HepG2 (cell line): ENCODE data around the gene NOX3. TPM values are rescaled to one million over a fixed set of nuclear protein-coding genes. Genes with fewer than 3 reads are reported as not detected.

Experiments
- NRL ChIP-seq: sonication (generic); formaldehyde crosslinking; IDR thresholded peaks from 2 replicates; pipeline ENCODE4 v1.5.0; 2020; ENCODE audit warnings: missing genetic modification reagents, mild to moderate bottlenecking, moderate library complexity, borderline replicate concordance
- TEAD3 ChIP-seq: optimal IDR thresholded peaks from 2 replicates; pipeline ENCODE3; 2016; ENCODE audit warnings: borderline replicate concordance
- ZBTB4 ChIP-seq: sonication (generic); formaldehyde crosslinking; IDR thresholded peaks from 2 replicates; pipeline ENCODE4 v1.4.0; 2020; ENCODE audit warnings: missing genetic modification reagents, mild to moderate bottlenecking, borderline replicate concordance
- ZNF644 ChIP-seq: IDR thresholded peaks from 2 replicates; pipeline ENCODE4 v1.6.1; 2016; ENCODE audit warnings: low read depth
- ZNF670 ChIP-seq: sonication (generic); formaldehyde crosslinking; IDR thresholded peaks from 2 replicates; pipeline ENCODE4 v1.8.0; 2022; ENCODE audit warnings: mild to moderate bottlenecking, missing genetic modification reagents, borderline replicate concordance
- ZSCAN31 ChIP-seq: sonication (generic); formaldehyde crosslinking; IDR thresholded peaks from 2 replicates; pipeline ENCODE4 v1.5.0; 2020; ENCODE audit warnings: low read depth, mild to moderate bottlenecking, missing genetic modification reagents
- polyA plus RNA-seq, 8 experiments: library from polyadenylated mRNA; depleted of rRNA in 3 of 8; stranded (reverse) in 7 of 8; unstranded in 1 of 8; fragments of >200 nt; fragmentation: Illumina TruSeq in 4 of 8; extraction: Trizol in 4 of 8; gene quantifications; 2 replicates each; pipeline versions ENCODE4 v1.2.1 to v1.2.3, GENCODE V29; 2011 to 2016; ENCODE audit warnings: low read depth in 4 of 8, missing spikeins in 1 of 8, mixed read lengths in 1 of 8; ENCODE audit not compliant: insufficient read depth in 1 of 8
- total RNA-seq, 5 experiments: library from RNA; depleted of rRNA; stranded (reverse); fragments of >200 nt; fragmentation: Illumina TruSeq; extraction: Trizol; gene quantifications; 2 replicates each; pipeline ENCODE4 v1.2.3, GENCODE V29; 2016; ENCODE audit warnings: low read depth in 1 of 5
- TF ChIP-seq, protein P1 (sequence below): sonication (generic); formaldehyde crosslinking; IDR thresholded peaks from 2 replicates; pipeline ENCODE4 v1.4.0; 2020; ENCODE audit warnings: missing genetic modification reagents, borderline replicate concordance
- TF ChIP-seq, protein P2 (sequence below): sonication (generic); formaldehyde crosslinking; IDR thresholded peaks from 2 replicates; pipeline ENCODE4 v1.4.0; 2020; ENCODE audit warnings: mild to moderate bottlenecking, missing genetic modification reagents, borderline replicate concordance

The NOX3 gene
- total and polyA plus RNA-seq, 2 of the 13 experiments (the other 11 are each of a cell fraction or from before 2014, with no cell fraction given), result 0.09 to 0.18 TPM

DNA sequence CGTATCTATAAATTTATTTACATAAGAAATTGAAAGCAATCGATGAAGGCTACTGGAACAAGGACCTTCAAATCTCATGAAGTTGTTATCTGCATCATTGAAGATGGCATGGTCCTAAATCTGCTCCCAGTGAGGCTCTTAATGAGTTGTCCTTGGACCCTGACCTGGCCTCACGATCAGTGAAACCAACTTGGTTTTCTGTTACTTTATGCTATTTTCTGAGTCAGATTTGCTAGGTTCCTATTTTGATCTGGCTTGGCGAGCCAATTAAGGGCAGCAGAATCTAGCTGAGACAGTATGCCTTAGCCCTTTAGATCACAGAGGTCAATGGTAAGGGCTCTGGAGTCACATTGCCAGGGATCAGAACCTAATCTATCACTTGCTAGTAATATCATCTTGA, 30.1 kb upstream of the NOX3 start (continued):
- TF ChIP-seq, protein P1, sequence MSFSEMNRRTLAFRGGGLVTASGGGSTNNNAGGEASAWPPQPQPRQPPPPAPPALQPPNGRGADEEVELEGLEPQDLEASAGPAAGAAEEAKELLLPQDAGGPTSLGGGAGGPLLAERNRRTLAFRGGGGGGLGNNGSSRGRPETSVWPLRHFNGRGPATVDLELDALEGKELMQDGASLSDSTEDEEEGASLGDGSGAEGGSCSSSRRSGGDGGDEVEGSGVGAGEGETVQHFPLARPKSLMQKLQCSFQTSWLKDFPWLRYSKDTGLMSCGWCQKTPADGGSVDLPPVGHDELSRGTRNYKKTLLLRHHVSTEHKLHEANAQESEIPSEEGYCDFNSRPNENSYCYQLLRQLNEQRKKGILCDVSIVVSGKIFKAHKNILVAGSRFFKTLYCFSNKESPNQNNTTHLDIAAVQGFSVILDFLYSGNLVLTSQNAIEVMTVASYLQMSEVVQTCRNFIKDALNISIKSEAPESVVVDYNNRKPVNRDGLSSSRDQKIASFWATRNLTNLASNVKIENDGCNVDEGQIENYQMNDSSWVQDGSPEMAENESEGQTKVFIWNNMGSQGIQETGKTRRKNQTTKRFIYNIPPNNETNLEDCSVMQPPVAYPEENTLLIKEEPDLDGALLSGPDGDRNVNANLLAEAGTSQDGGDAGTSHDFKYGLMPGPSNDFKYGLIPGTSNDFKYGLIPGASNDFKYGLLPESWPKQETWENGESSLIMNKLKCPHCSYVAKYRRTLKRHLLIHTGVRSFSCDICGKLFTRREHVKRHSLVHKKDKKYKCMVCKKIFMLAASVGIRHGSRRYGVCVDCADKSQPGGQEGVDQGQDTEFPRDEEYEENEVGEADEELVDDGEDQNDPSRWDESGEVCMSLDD (CRISPR knock-in tag), result no peak
- TF ChIP-seq ZNF644 (CRISPR knock-in tag), result 0 out of 2 replicates have a peak, but pooled peaks have one; percentile 20
- TF ChIP-seq TEAD3, result no peak
- TF ChIP-seq ZBTB4 (CRISPR knock-in tag), result no peak; the same call in 1 of the 2 replicates
- TF ChIP-seq NRL (CRISPR knock-in tag), result no peak
- TF ChIP-seq, protein P2, sequence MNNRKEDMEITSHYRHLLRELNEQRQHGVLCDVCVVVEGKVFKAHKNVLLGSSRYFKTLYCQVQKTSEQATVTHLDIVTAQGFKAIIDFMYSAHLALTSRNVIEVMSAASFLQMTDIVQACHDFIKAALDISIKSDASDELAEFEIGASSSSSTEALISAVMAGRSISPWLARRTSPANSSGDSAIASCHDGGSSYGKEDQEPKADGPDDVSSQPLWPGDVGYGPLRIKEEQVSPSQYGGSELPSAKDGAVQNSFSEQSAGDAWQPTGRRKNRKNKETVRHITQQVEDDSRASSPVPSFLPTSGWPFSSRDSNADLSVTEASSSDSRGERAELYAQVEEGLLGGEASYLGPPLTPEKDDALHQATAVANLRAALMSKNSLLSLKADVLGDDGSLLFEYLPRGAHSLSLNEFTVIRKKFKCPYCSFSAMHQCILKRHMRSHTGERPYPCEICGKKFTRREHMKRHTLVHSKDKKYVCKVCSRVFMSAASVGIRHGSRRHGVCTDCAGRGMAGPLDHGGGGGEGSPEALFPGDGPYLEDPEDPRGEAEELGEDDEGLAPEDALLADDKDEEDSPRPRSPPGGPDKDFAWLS (CRISPR knock-in tag), result no peak
- no peak for TF ChIP-seq ZSCAN31
- TF ChIP-seq ZNF670 (CRISPR knock-in tag), result no peak
